Fibroblast of the aortic adventitia (primary cell): ENCODE measurements around the gene HRAS. TPM values are rescaled to one million over a fixed set of nuclear protein-coding genes. Genes with fewer than 3 reads are reported as not detected.
A peak's percentile ranks its signal among the peaks of the same experiment; 100 is the strongest.

ENCODE experiments used
- DNase-seq: peaks from one replicate; pipeline ENCODE4 v3.0.0-alpha.2; 2010; ENCODE audit warnings: low read depth
- H3K4me3 ChIP-seq: 2 replicates; pipeline ENCODE4 v1.5.1; 2011; ENCODE audit warnings: low read depth, mild to moderate bottlenecking, control low read depth, low read length, moderate library complexity
- total RNA-seq: library from RNA; depleted of rRNA; stranded (reverse); fragments of >200 nt; gene quantifications from 2 replicates; pipeline ENCODE4 v1.2.3, GENCODE V29; 2012; ENCODE audit warnings: low replicate concordance
- TF ChIP-seq, protein P1 (sequence below): IDR thresholded peaks from 2 replicates; pipeline ENCODE4 v1.5.1; 2011; ENCODE audit warnings: mild to moderate bottlenecking, low read length, control low read depth, inconsistent platforms; ENCODE audit not compliant: insufficient read depth

The HRAS gene
- total RNA-seq, 1 donor = 34.6 TPM

DNA sequence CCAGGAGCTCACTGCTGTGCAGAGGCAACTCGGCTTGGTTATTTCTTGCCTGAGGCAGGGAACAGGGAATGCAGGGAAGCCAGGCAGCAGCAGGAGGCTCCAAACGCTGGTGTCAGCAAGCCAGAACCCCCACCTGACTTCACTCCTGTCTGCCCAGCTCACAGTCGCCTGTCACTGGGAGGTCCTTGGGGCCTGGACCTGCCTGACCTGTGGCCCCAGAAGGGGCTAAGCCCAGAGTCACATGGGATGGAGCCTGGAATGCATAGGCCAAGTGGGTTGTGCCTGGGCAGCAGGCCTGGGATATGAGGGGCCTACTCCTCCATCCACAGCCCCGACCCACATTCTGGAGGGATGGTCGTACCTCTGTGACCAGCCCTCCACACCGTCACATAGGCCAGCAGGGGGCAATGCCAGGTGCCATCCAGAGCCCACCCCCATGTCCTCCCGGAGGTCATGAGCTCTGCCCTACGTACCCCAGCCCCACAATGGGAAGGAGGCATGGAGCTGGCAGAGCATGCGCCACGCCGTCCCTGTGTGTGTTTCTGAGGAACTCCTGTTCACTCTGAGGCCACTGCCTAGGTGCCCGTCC lies 30.6 kb upstream of the HRAS start:
- no peak overlapping the region for H3K4me3 ChIP-seq
- TF ChIP-seq, protein P1, sequence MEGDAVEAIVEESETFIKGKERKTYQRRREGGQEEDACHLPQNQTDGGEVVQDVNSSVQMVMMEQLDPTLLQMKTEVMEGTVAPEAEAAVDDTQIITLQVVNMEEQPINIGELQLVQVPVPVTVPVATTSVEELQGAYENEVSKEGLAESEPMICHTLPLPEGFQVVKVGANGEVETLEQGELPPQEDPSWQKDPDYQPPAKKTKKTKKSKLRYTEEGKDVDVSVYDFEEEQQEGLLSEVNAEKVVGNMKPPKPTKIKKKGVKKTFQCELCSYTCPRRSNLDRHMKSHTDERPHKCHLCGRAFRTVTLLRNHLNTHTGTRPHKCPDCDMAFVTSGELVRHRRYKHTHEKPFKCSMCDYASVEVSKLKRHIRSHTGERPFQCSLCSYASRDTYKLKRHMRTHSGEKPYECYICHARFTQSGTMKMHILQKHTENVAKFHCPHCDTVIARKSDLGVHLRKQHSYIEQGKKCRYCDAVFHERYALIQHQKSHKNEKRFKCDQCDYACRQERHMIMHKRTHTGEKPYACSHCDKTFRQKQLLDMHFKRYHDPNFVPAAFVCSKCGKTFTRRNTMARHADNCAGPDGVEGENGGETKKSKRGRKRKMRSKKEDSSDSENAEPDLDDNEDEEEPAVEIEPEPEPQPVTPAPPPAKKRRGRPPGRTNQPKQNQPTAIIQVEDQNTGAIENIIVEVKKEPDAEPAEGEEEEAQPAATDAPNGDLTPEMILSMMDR = no peak
- no peak for DNase-seq

DNA sequence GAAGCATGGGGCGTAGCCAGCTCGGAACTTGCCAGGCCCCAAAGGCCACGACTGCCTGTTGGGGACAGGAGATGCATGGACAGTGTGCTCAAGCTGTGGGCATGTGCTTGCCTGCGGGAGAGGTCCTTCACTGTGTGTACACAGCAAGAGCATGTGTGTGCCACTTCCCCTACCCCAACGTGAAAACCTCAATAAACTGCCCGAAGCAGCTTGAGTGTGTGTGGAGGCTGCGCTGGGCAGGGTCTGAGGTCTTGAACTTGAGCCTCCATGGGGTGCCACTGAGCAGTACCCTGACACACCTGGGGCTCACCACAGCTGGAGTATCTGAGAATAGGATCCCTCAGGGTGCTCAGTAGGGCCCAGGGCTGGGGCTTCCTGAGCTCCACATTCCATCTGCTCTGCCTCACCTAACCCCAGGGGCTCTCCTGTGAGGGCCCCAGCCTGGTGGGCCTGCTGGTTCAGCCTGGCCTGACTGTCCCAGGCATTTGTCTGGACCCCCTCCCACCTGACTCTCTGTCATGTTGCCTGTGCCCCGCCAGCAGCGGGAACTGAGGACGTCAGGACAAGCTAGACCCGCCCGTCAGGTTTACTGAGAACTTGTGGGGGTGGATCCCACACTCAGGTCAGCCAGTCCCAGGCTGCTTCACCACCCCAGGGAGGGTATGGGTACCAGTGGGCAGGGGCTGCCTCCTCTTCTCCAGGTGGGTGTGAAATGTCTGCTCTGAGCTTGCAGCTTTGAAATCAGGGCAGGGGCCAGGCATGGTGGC lies 28.6 kb upstream of the HRAS start:
- TF ChIP-seq, protein P1 = no peak
- no peak overlapping the region for H3K4me3 ChIP-seq
- no peak for DNase-seq

DNA sequence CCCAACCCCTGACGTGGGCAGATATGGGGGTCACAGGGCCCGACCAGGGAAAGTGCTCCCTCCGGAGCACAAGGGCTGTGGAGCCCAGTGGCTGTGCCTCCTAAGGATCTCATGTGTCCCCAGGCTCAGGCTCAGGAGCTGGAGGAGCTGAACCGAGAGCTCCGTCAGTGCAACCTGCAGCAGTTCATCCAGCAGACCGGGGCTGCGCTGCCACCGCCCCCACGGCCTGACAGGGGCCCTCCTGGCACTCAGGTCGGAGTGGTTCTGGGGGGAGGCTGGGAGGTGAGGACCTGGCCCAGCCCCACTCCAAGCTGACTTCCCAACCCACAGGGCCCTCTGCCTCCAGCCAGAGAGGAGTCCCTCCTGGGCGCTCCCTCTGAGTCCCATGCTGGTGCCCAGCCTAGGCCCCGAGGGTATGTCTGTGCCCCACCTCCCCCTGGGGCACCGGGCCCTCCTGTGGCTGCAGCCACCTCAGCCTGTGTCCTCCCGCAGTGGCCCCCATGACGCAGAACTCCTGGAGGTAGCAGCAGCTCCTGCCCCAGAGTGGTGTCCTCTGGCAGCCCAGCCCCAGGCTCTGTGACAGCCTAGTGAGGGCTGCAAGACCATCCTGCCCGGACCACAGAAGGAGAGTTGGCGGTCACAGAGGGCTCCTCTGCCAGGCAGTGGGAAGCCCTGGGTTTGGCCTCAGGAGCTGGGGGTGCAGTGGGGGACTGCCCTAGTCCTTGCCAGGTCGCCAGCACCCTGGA lies 27.9 kb upstream of the HRAS start:
- TF ChIP-seq, protein P1 = no peak
- no peak for DNase-seq
- no peak overlapping the region for H3K4me3 ChIP-seq

DNA sequence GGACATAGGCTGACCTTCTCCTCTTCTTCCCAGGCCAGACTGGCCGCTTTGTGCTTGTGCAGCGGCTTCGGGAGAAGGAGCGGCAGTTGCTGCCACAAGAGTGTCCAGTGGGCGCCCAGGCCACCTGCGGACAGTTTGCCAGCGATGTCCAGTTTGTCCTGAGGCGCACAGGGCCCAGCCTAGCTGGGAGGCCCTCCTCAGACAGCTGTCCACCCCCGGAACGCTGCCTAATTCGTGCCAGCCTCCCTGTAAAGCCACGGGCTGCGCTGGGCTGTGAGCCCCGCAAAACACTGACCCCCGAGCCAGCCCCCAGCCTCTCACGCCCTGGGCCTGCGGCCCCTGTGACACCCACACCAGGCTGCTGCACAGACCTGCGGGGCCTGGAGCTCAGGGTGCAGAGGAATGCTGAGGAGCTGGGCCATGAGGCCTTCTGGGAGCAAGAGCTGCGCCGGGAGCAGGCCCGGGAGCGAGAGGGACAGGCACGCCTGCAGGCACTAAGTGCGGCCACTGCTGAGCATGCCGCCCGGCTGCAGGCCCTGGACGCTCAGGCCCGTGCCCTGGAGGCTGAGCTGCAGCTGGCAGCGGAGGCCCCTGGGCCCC lies 26.8 kb upstream of the HRAS start:
- DNase-seq = no peak
- no peak overlapping the region for H3K4me3 ChIP-seq
- TF ChIP-seq, protein P1 = no peak

DNA sequence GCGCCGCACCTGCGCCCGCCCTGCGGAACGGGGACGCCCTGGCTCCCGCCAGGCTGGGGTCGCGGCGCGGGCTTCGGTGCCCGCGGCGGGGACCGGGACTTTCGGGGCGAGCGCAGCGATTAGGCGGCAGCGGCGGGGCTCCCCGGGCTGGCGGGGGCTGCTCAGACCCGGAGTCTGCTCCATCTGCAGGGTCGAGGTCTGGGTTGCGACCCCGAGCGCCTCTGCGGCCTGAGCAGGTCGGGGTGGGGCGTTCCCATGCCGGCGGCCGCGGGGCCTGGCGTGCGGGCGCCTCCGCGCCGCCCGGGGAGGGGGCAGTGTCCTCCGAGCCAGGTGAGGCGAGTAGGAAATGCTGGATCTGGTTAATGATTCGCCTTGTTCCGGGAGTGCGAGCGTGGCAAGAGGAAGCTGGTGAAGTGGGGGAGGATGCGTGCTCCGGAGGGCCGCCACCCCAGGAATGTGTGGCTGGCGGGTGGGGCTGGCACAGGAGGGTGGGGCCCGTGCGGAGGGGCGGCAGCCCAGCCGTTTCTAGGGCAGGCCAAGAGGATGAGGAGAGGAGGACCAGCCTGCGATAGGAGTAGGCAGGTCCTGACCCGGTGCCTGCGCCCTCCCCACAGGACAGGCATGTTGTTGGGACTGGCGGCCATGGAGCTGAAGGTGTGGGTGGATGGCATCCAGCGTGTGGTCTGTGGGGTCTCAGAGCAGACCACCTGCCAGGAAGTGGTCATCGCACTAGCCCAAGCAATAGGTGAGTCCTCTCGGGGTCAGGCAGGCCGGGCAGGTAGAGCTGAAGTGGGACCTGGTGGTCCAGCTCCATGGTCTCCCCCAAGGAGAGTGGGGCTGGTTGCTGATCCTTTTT lies 26.0 kb upstream of the HRAS start:
- DNase-seq = no peak
- H3K4me3 ChIP-seq = peak overlapping the region; percentile 69
- TF ChIP-seq, protein P1 = no peak
